Endothelial cell of umbilical vein (primary cell): ENCODE data around the gene PFKFB3. TPM values are rescaled to one million over a fixed set of nuclear protein-coding genes. Genes with fewer than 3 reads are reported as not detected.

Source experiments
- BruUV-seq: library from RNA; stranded (reverse); fragments of 400-500 nt; replicated peaks from 2 replicates; lab custom pipeline; 2021; lab: Mats Ljungman, UMichigan
- CTCF ChIA-PET: fragments of 300-600, 350-600 bp; sonication (Branson Sonifier 250); formaldehyde crosslinking; loops from one replicate; lab custom pipeline; 2021; ENCODE audit warnings: antibody characterized with exemption, inconsistent platforms; lab: Charles Lee
- POLR2A ChIA-PET: fragments of 300-600, 350-600 bp; sonication (Branson Sonifier 250); formaldehyde crosslinking; loops from one replicate; lab custom pipeline; 2021; ENCODE audit warnings: antibody characterized with exemption, inconsistent platforms; lab: Charles Lee
- DNase-seq: peaks from one replicate; pipeline ENCODE4 v3.0.0-alpha.2; 2011; ENCODE audit warnings: low read depth, low spot score
- FAIRE-seq: peaks from 2 replicates; lab custom pipeline; 2011; peaks lifted over from hg19 to GRCh38; lab: Jason Lieb, UNC
- H2AFZ ChIP-seq: 2 replicates; pipeline ENCODE4 v1.6.0; 2012; ENCODE audit warnings: low read depth, low read length, control low read depth, inconsistent platforms
- H3K27ac ChIP-seq: 2 replicates; pipeline ENCODE4 v1.5.1; 2011; ENCODE audit warnings: low read depth, mild to moderate bottlenecking, control low read depth, low read length, moderate library complexity; ENCODE audit not compliant: insufficient read depth
- H3K27me3 ChIP-seq, 2 experiments: 2 replicates each; pipeline versions ENCODE4 v1.6.0 to v1.6.1; 2011; ENCODE audit warnings: low read length in 2 of 2, mixed read lengths in 1 of 2; ENCODE audit not compliant: control insufficient read depth in 2 of 2, insufficient read depth in 2 of 2
- H3K36me3 ChIP-seq, 2 experiments: 2 replicates in 1 of 2; 3 replicates in 1 of 2; pipeline ENCODE4 v1.5.1; 2011; ENCODE audit warnings: low read length in 2 of 2, mild to moderate bottlenecking in 1 of 2, moderate library complexity in 1 of 2; ENCODE audit not compliant: control insufficient read depth in 2 of 2, insufficient read depth in 2 of 2; ENCODE audit errors: extremely low read depth in 1 of 2
- H3K4me1 ChIP-seq: 3 replicates; pipeline ENCODE4 v1.5.1; 2011; ENCODE audit warnings: mild to moderate bottlenecking, low read length; ENCODE audit not compliant: control insufficient read depth, insufficient read depth; ENCODE audit errors: extremely low read depth
- H3K4me2 ChIP-seq: 2 replicates; pipeline ENCODE4 v1.6.1; 2011; ENCODE audit warnings: low read length, control low read depth, mixed read lengths; ENCODE audit not compliant: insufficient read depth
- H3K4me3 ChIP-seq, 3 experiments: fragments of 200-600 bp in 1 of 3; sonication (generic), shearing (Covaris generic) in 1 of 3; replicated peaks in 1 of 3; 2 replicates each; pipeline ENCODE4 v1.5.1; 2011 to 2016; ENCODE audit warnings: control low read depth in 3 of 3, low read length in 3 of 3, mild to moderate bottlenecking in 2 of 3, inconsistent platforms in 1 of 3, low read depth in 1 of 3, moderate library complexity in 1 of 3; ENCODE audit not compliant: insufficient read depth in 1 of 3
- H3K79me2 ChIP-seq: 2 replicates; pipeline ENCODE4 v1.6.0; 2012; ENCODE audit warnings: low read length, inconsistent platforms; ENCODE audit not compliant: control insufficient read depth, insufficient read depth
- H3K9ac ChIP-seq: replicated peaks from 2 replicates; pipeline ENCODE3; 2011; ENCODE audit warnings: low read length, control low read depth; ENCODE audit not compliant: insufficient read depth; ENCODE audit errors: extremely low read depth
- H3K9me1 ChIP-seq: replicated peaks from 3 replicates; pipeline ENCODE4 v1.6.0; 2011; ENCODE audit warnings: mild to moderate bottlenecking, low read length; ENCODE audit not compliant: control insufficient read depth, insufficient read depth; ENCODE audit errors: extremely low read depth
- H3K9me3 ChIP-seq: replicated peaks from 2 replicates; pipeline ENCODE4 v1.5.1; 2012; ENCODE audit warnings: low read length, inconsistent platforms; ENCODE audit not compliant: control insufficient read depth, insufficient read depth
- H4K20me1 ChIP-seq: replicated peaks from 2 replicates; pipeline ENCODE3; 2011; ENCODE audit warnings: mild to moderate bottlenecking, low read length; ENCODE audit not compliant: control insufficient read depth, insufficient read depth; ENCODE audit errors: extremely low read depth
- CTCF ChIP-seq, 2 donors: IDR thresholded peaks; 1 replicate in 1 of 2; 2 replicates in 1 of 2; pipeline ENCODE4 v1.5.1; 2011; ENCODE audit warnings: low read length in 2 of 2, mild to moderate bottlenecking in 2 of 2, moderate library complexity in 2 of 2, control low read depth in 1 of 2, inconsistent platforms in 1 of 2, low read depth in 1 of 2; ENCODE audit not compliant: insufficient read depth in 1 of 2; ENCODE audit errors: extremely low read depth in 1 of 2
- EZH2 ChIP-seq: IDR thresholded peaks from 2 replicates; pipeline ENCODE4 v1.6.1; 2012; ENCODE audit warnings: borderline replicate concordance, low read depth, mild to moderate bottlenecking, moderate library complexity, low read length, inconsistent platforms; ENCODE audit not compliant: severe bottlenecking
- FOS ChIP-seq: IDR thresholded peaks from 2 replicates; pipeline ENCODE4 v1.6.1; 2011; ENCODE audit warnings: mild to moderate bottlenecking, low read length, moderate library complexity, borderline replicate concordance; ENCODE audit not compliant: insufficient read depth
- GATA2 ChIP-seq: IDR thresholded peaks from 2 replicates; pipeline ENCODE4 v1.7.0; 2011; ENCODE audit warnings: low read depth, mild to moderate bottlenecking, moderate library complexity, mixed read lengths, low read length; ENCODE audit not compliant: insufficient read length, insufficient read depth
- JUN ChIP-seq: IDR thresholded peaks from 2 replicates; pipeline ENCODE4 v1.6.1; 2011; ENCODE audit warnings: borderline replicate concordance, low read depth; ENCODE audit not compliant: insufficient read length, insufficient read depth
- MAX ChIP-seq: IDR thresholded peaks from 2 replicates; pipeline ENCODE4 v1.6.1; 2011; ENCODE audit not compliant: insufficient read depth, insufficient read length
- MYC ChIP-seq: IDR thresholded peaks from one replicate; pipeline ENCODE4 v1.6.1; 2011; ENCODE audit warnings: mild to moderate bottlenecking, low read depth, low read length
- POLR2A ChIP-seq: IDR thresholded peaks from 2 replicates; pipeline ENCODE4 v1.6.1; 2012; ENCODE audit warnings: low read depth, mild to moderate bottlenecking, control low read depth, low read length
- POLR2AphosphoS5 ChIP-seq: IDR thresholded peaks from 2 replicates; pipeline ENCODE4 v1.6.1; 2012; ENCODE audit warnings: low read depth, mild to moderate bottlenecking, control low read depth, low read length, moderate library complexity; ENCODE audit not compliant: insufficient read depth
- dilution Hi-C: fragments of 300-500 bp; cut with MboI; formaldehyde crosslinking; loops from one replicate; pipeline ENCODE4 v1.15.0; 2019; ENCODE audit warnings: low sequenced_read_pairs; ENCODE audit not compliant: extremely low pct_ligation_motif_present
- intact Hi-C: fragments of 100-400 bp; cut with micrococcal nuclease; formaldehyde crosslinking; loops from one replicate; pipeline ENCODE4 v1.10.0; 2022
- polyA plus RNA-seq, 4 experiments: library from polyadenylated mRNA; depleted of rRNA in 3 of 4; stranded (reverse) in 3 of 4; unstranded in 1 of 4; fragments of >200 nt; gene quantifications; 2 replicates each; pipeline versions ENCODE4 v1.2.1 to v1.2.3, GENCODE V29; 2011 to 2012; ENCODE audit warnings: missing spikeins in 1 of 4
- total RNA-seq: library from RNA; stranded (reverse); gene quantifications from 2 replicates; pipeline ENCODE4 v1.2.3, GENCODE V29; 2021

PFKFB3 gene
- total and polyA plus RNA-seq, 2 donors (not counting 3 experiments of a cell fraction or from before 2014, with no cell fraction given), result 15.8 to 33.7 TPM

- Histone ChIP-seq H3K36me3 (no peaks in the 10 kb centered on the region), H3K9me1 (no peaks in the 10 kb centered on the region), H3K4me2 (peak overlapping the region; percentile 92), H2AFZ (peak overlapping the region; percentile 58), H3K4me1 (peaks cover 23% of the 10 kb centered on the region), H3K9ac (peak overlapping the region; percentile 89), H4K20me1 (no peaks in the 10 kb centered on the region), H3K27me3 (no peaks in the 10 kb centered on the region), H3K79me2 (peaks cover 26% of the 10 kb centered on the region), H3K9me3 (no peaks in the 10 kb centered on the region), H3K27ac (peak overlapping the region; percentile 56), H3K4me3 (peak overlapping the region; percentile 73 to 87 (median 83))
- ChIA-PET POLR2A (interaction anchor here (0.5 to 1.7 kb wide), 13 partner anchors 9 to 207 kb away, joined by 3 to 40 read pairs (median 6); no protein-coding TSS in a partner anchor), CTCF (interaction anchor here (0.5 to 8.1 kb wide), 19 partner anchors 9 to 202 kb away, joined by 3 to 285 read pairs (median 8); no protein-coding TSS in a partner anchor)
- FAIRE-seq, result no peak
- intact Hi-C loops, result loop anchor here (2.0 to 5.0 kb wide), 4 partner anchors 35 to 256 kb away; no protein-coding TSS in a partner anchor
- DNase-seq, result peak; percentile 46
- BruUV-seq, result no TSS peak
- dilution Hi-C loops, result no loop called here
- TF ChIP-seq CTCF (IDR thresholded peaks at IDR 0.05; ENCODE audit: extremely low read depth in 1 of 2, insufficient read depth in 1 of 2, low read depth in 1 of 2, low read length in 2 of 2), result peak; percentile 14 to 28
- no peak for TF ChIP-seq FOS
These were observed 765 bp downstream of the PFKFB3 start for GRCh38 chr10:6203331-6204062.

- TF ChIP-seq MYC (no peak), GATA2 (no peak), JUN (no peak), FOS (no peak), MAX (no peak), EZH2 (no peak), POLR2AphosphoS5 (no peak), POLR2A (no peak), CTCF (IDR thresholded peaks at IDR 0.05; ENCODE audit: extremely low read depth in 1 of 2, insufficient read depth in 1 of 2, low read depth in 1 of 2, low read length in 2 of 2) (no peak)
- Histone ChIP-seq H3K27me3 (no peaks in the 10 kb centered on the region), H4K20me1 (no peaks in the 10 kb centered on the region), H3K4me3 (peak overlapping the region; percentile 73 to 87 (median 83)), H3K9ac (peak overlapping the region; percentile 89), H3K9me1 (no peaks in the 10 kb centered on the region), H3K4me2 (peak overlapping the region; percentile 92), H3K27ac (no peak overlapping the region), H3K4me1 (peaks cover 23% of the 10 kb centered on the region), H3K36me3 (no peaks in the 10 kb centered on the region), H2AFZ (no peak overlapping the region), H3K79me2 (peaks cover 31% of the 10 kb centered on the region), H3K9me3 (no peaks in the 10 kb centered on the region)
- ChIA-PET POLR2A (interaction anchor here (1.3 kb wide), 1 partner anchor 197 kb away, joined by 9 read pairs; no protein-coding TSS in a partner anchor), CTCF (interaction anchor here (0.9 to 8.1 kb wide), 3 partner anchors 9 to 201 kb away, joined by 3 to 285 read pairs (median 4); no protein-coding TSS in a partner anchor)
- no peak for DNase-seq
- FAIRE-seq, result no peak
- dilution Hi-C loops (no loop called here), intact Hi-C loops (loop anchor here (2.0 to 5.0 kb wide), 3 partner anchors 35 to 257 kb away; no protein-coding TSS in a partner anchor)
- BruUV-seq, result no TSS peak
These were observed 1.3 kb downstream of the PFKFB3 start for GRCh38 chr10:6204063-6204340.
